Bronchial epithelial cell (primary cell): ENCODE data around the gene SLAMF7. TPM values are rescaled to one million over a fixed set of nuclear protein-coding genes. Genes with fewer than 3 reads are reported as not detected.

Experiments
- DNase-seq: peaks from one replicate; pipeline ENCODE4 v3.0.0-alpha.2; 2010; ENCODE audit warnings: low read depth
- FAIRE-seq: peaks from 2 replicates; lab custom pipeline; 2011; peaks lifted over from hg19 to GRCh38; lab: Jason Lieb, UNC
- H3K27me3 ChIP-seq: 2 replicates; pipeline ENCODE4 v1.5.1; 2011; ENCODE audit warnings: low read length; ENCODE audit not compliant: control insufficient read depth, insufficient read depth
- H3K36me3 ChIP-seq: 2 replicates; pipeline ENCODE4 v1.5.1; 2011; ENCODE audit warnings: low read length; ENCODE audit not compliant: control insufficient read depth, insufficient read depth
- H3K4me3 ChIP-seq: 2 replicates; pipeline ENCODE4 v1.5.1; 2011; ENCODE audit warnings: mild to moderate bottlenecking, low read depth, low read length, control low read depth
- CTCF ChIP-seq: IDR thresholded peaks from 2 replicates; pipeline ENCODE4 v1.5.1; 2011; ENCODE audit warnings: mild to moderate bottlenecking, moderate library complexity, low read length, control low read depth, inconsistent platforms; ENCODE audit not compliant: insufficient read depth, severe bottlenecking
- total RNA-seq: library from RNA; depleted of rRNA; stranded (reverse); fragments of >200 nt; gene quantifications from 2 replicates; pipeline ENCODE4 v1.2.1, GENCODE V29; 2014

The SLAMF7 gene
- total RNA-seq, 1 donor from 2014 or later: 0.79 TPM

DNA sequence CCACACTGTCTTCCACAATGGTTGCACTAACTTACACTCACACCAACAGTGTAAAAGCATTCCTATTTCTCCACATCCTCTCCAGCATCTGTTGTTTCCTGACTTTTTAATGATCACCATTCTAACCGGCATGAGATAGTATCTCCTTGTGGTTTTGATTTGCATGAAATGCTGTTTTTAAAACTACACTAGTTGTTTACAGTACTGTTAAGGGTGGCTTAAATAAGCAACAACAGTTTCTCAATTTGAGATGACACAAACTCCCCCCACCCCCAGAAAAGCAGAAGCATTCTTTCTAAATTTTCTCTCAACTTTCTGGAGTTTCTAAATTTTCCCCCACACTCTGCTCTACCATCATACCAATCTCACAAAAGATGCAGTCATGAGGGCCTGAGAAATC lies 7.1 kb upstream of the SLAMF7 start:
- Histone ChIP-seq H3K4me3 (no peak overlapping the region), H3K27me3 (no peaks in the 10 kb centered on the region), H3K36me3 (no peaks in the 10 kb centered on the region)
- no peak for FAIRE-seq
- no peak for DNase-seq
- no peak for TF ChIP-seq CTCF

GRCh38 chr1:160733898-160734297 lies 5.1 kb upstream of the SLAMF7 start:
- H3K4me3 ChIP-seq: no peak overlapping the region
- H3K27me3 ChIP-seq: no peaks in the 10 kb centered on the region
- no peaks in the 10 kb centered on the region for H3K36me3 ChIP-seq
- no peak for FAIRE-seq
- DNase-seq: no peak
- no peak for TF ChIP-seq CTCF

DNA sequence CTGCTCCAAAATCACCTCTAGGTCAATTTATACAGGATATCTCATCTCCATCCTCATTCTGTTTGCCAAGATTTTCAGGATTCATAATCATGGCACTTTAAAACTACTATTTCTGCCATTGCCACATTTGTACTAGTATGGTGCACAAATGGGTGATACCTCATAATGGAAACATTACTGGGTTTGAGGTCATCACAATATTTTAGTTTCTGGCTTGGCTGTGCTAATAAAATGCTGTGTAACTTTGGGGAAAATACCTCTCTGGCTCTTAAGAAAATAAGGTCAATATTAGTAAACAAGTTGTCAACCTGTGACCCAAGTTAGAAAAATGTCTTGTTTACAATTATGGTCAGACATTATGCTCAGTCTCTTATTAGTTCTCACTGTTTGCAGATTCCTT lies 4.7 kb upstream of the SLAMF7 start:
- H3K4me3 ChIP-seq: no peak overlapping the region
- no peak for FAIRE-seq
- H3K36me3 ChIP-seq: no peaks in the 10 kb centered on the region
- no peak for DNase-seq
- no peak for TF ChIP-seq CTCF
- no peaks in the 10 kb centered on the region for H3K27me3 ChIP-seq

DNA sequence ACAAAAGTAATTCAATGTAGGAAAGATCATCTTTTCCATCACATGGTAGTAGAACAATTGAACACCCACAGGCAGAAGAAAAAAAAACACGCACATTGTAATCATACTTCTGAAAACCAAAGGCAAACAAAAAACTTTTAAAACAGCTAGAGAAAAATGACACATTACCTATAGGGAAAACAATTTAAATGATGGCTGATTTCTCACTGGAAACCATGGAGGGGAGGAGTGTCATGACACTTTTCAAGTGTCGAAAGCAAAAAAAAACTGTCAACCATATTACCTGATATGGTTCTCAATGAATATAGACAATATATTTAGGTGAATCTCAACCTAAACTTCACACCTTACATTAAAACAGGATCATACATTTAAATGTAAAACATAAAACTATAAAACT lies 776 bp upstream of the SLAMF7 start:
- DNase-seq (no peak), FAIRE-seq (no peak)
- no peak overlapping the region for H3K4me3 ChIP-seq
- no peaks in the 10 kb centered on the region for H3K36me3 ChIP-seq
- no peaks in the 10 kb centered on the region for H3K27me3 ChIP-seq
- no peak for TF ChIP-seq CTCF

DNA sequence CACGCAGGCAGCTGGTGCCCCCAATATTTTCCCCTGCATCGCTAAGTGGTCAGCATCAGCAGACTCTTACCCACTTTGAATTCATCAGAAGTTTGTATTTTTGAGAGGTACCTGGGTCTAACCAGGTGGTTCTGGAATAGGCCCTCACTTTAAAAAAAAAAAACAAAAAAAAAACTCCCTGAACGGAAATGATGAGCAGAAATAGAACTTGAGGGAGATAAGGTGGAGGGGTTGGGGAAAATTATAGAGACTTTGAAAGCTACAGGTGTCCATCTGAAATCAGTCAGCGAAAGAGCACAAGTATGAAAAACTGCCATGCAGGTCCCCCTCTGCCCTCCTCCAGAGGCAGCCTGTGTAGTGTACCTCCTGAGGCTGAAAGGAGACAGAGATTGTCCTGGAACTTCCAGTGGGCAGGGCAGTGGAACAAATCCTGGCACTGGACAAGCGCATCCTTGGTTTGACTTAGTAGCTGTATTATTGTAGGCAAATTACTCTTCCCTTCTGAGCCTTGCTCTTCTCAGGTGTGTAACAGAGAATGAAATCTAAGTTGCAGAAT lies 1.2 kb downstream of the SLAMF7 start:
- FAIRE-seq: no peak
- no peak for DNase-seq
- no peaks in the 10 kb centered on the region for H3K36me3 ChIP-seq
- TF ChIP-seq CTCF: no peak
- no peaks in the 10 kb centered on the region for H3K27me3 ChIP-seq
- H3K4me3 ChIP-seq: no peak overlapping the region

DNA sequence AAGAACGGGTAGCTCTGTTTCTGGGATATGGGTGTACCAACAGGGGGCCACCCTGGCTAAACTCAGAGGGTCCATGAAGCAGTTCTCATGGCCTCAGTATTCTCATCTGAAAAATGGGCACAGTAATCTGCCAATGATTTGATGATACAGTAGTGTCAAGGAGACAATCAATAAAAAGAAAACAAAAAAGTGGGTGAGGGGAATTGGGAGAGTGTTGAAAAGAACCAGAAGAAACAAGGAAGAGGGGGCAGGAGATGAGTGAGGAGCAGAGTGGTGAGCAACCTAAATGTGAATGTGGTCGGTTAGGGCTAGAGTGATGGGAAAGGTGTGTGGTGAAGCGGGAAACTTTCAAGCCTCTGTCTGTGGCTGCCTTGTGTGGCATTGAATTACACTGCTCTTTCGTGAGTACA lies 2.0 kb downstream of the SLAMF7 start:
- TF ChIP-seq CTCF: no peak
- no peak for FAIRE-seq
- H3K27me3 ChIP-seq: no peaks in the 10 kb centered on the region
- no peaks in the 10 kb centered on the region for H3K36me3 ChIP-seq
- no peak for DNase-seq
- H3K4me3 ChIP-seq: no peak overlapping the region
